GM23338 (cell line): ENCODE results near the gene HES3. TPM values are rescaled to one million over a fixed set of nuclear protein-coding genes. Genes with fewer than 3 reads are reported as not detected.

Source experiments
- ATAC-seq: fragments of 200-7000 bp; cut with Tn5 transposase; 3 replicates; pipeline ENCODE4 v1.9.1; 2020
- DNase-seq: peaks from one replicate; pipeline ENCODE4 v3.0.0-alpha.2; 2015; ENCODE audit warnings: low spot score
- H2AFZ ChIP-seq: fragments of 200-600 bp; sonication (generic); 2 replicates; pipeline ENCODE4 v1.8.0; 2016; ENCODE audit warnings: antibody characterized with exemption, mild to moderate bottlenecking, moderate library complexity
- H3F3A ChIP-seq: fragments of 200-600 bp; sonication (generic); replicated peaks from 2 replicates; pipeline ENCODE4 v1.8.0; 2017; ENCODE audit warnings: antibody characterized with exemption, mixed run types, low read depth
- H3K27ac ChIP-seq: fragments of 200-600 bp; sonication (generic); 2 replicates; pipeline ENCODE4 v1.6.1; 2016; ENCODE audit warnings: low read depth
- H3K27me3 ChIP-seq: fragments of 200-600 bp; sonication (generic); 2 replicates; pipeline ENCODE4 v1.8.0; 2016; ENCODE audit warnings: mild to moderate bottlenecking, mixed run types, moderate library complexity; ENCODE audit not compliant: insufficient read depth
- H3K36me3 ChIP-seq: fragments of 200-600 bp; sonication (generic); 2 replicates; pipeline ENCODE4 v1.8.0; 2016; ENCODE audit warnings: mild to moderate bottlenecking; ENCODE audit not compliant: insufficient read depth
- H3K4me1 ChIP-seq: fragments of 200-600 bp; sonication (generic); 2 replicates; pipeline ENCODE4 v1.8.0; 2016; ENCODE audit warnings: mild to moderate bottlenecking, moderate library complexity; ENCODE audit not compliant: insufficient read depth
- H3K4me2 ChIP-seq: fragments of 200-600 bp; sonication (generic); 2 replicates; pipeline ENCODE4 v1.7.1; 2017; ENCODE audit warnings: mixed run types
- H3K4me3 ChIP-seq: fragments of 200-600 bp; sonication (generic); 2 replicates; pipeline ENCODE4 v1.6.1; 2016; ENCODE audit warnings: mixed run types
- H3K79me2 ChIP-seq: fragments of 200-600 bp; sonication (generic); replicated peaks from 2 replicates; pipeline ENCODE4 v1.8.0; 2017; ENCODE audit warnings: mild to moderate bottlenecking; ENCODE audit not compliant: insufficient read depth
- H3K9me2 ChIP-seq: fragments of 200-600 bp; sonication (generic); 2 replicates; pipeline ENCODE4 v1.8.0; 2017; ENCODE audit not compliant: insufficient read depth
- H4K20me1 ChIP-seq: fragments of 200-600 bp; sonication (generic); replicated peaks from 2 replicates; pipeline ENCODE4 v1.8.0; 2017; ENCODE audit warnings: mild to moderate bottlenecking; ENCODE audit not compliant: insufficient read depth
- H3K27ac Mint-ChIP-seq: 2 replicates; pipeline ENCODE4 v1.8.0; 2020; ENCODE audit warnings: inconsistent platforms, mild to moderate bottlenecking, moderate library complexity, mixed read lengths
- H3K27me3 Mint-ChIP-seq: 3 replicates; pipeline ENCODE4 v1.8.0; 2022; ENCODE audit warnings: low read depth, mild to moderate bottlenecking, moderate library complexity, mixed read lengths, inconsistent platforms; ENCODE audit not compliant: insufficient read depth, poor library complexity
- H3K36me3 Mint-ChIP-seq: 3 replicates; pipeline ENCODE4 v1.8.0; 2021; ENCODE audit warnings: low read depth, mild to moderate bottlenecking, inconsistent platforms, moderate library complexity, mixed read lengths
- H3K4me1 Mint-ChIP-seq: 3 replicates; pipeline ENCODE4 v1.8.0; 2020; ENCODE audit warnings: mild to moderate bottlenecking, inconsistent platforms, mixed read lengths
- H3K4me3 Mint-ChIP-seq: 3 replicates; pipeline ENCODE4 v1.8.0; 2021; ENCODE audit warnings: moderate library complexity, mild to moderate bottlenecking, inconsistent platforms, mixed read lengths
- H3K9me3 Mint-ChIP-seq: 3 replicates; pipeline ENCODE4 v1.8.0; 2020; ENCODE audit warnings: moderate library complexity, mild to moderate bottlenecking, inconsistent platforms, mixed read lengths
- CREB1 ChIP-seq: fragments of 250-450 bp; sonication (Bioruptor Pico); IDR thresholded peaks from 2 replicates; pipeline ENCODE4 v1.5.0; 2020; ENCODE audit warnings: low read depth, mild to moderate bottlenecking, moderate library complexity
- EZH2 ChIP-seq: fragments of 200-600 bp; sonication (generic); IDR thresholded peaks from one replicate; pipeline ENCODE4 v1.8.0; 2017; ENCODE audit warnings: antibody characterized with exemption, mild to moderate bottlenecking, low read depth; ENCODE audit not compliant: unreplicated experiment
- EZH2phosphoT487 ChIP-seq: fragments of 200-600 bp; sonication (generic); IDR thresholded peaks from one replicate; pipeline ENCODE4 v1.8.1; 2018; ENCODE audit warnings: antibody characterized with exemption; ENCODE audit not compliant: unreplicated experiment
- JUNB ChIP-seq: IDR thresholded peaks from one replicate; pipeline ENCODE4 v1.6.1; 2016; ENCODE audit warnings: antibody characterized with exemption; ENCODE audit not compliant: unreplicated experiment
- NANOG ChIP-seq: IDR thresholded peaks from 2 replicates; pipeline ENCODE4 v1.6.1; 2016; ENCODE audit warnings: antibody characterized with exemption, borderline replicate concordance
- POLR2AphosphoS5 ChIP-seq: IDR thresholded peaks from 2 replicates; pipeline ENCODE4 v1.6.1; 2016; ENCODE audit warnings: antibody characterized with exemption, low read depth
- STAT1 ChIP-seq: IDR thresholded peaks from one replicate; pipeline ENCODE4 v1.6.1; 2016; ENCODE audit warnings: antibody characterized with exemption; ENCODE audit not compliant: unreplicated experiment
- ZNF114 ChIP-seq: fragments of 250-450 bp; sonication (Bioruptor Pico); IDR thresholded peaks from 2 replicates; pipeline ENCODE4 v1.5.0; 2020; ENCODE audit warnings: mild to moderate bottlenecking, moderate library complexity
- ZNF331 ChIP-seq: fragments of 250-450 bp; sonication (Bioruptor Pico); IDR thresholded peaks from 2 replicates; pipeline ENCODE4 v1.5.0; 2020; ENCODE audit warnings: low read depth, mild to moderate bottlenecking, moderate library complexity
- polyA plus RNA-seq: library from polyadenylated mRNA; unstranded; fragments of >200 nt; fragmentation: Nextera tagmentation; extraction: Ambion mirVana; gene quantifications from 2 replicates; pipeline ENCODE4 v1.2.1, GENCODE V29; 2016
- total RNA-seq: library from RNA; depleted of rRNA; stranded (reverse); fragments of >200 nt; shearing (Covaris generic); gene quantifications from 2 replicates; pipeline ENCODE4 v1.2.3, GENCODE V29; 2014
- TF ChIP-seq, protein P1 (sequence below): fragments of 250-450 bp; sonication (Bioruptor Pico); IDR thresholded peaks from 2 replicates; pipeline ENCODE4 v1.5.0; 2020; ENCODE audit warnings: mild to moderate bottlenecking, moderate library complexity
- TF ChIP-seq, protein P2 (sequence below): IDR thresholded peaks from one replicate; pipeline ENCODE4 v1.6.1; 2018; ENCODE audit warnings: antibody characterized with exemption; ENCODE audit not compliant: unreplicated experiment
- TF ChIP-seq, protein P3 (sequence below), 2 experiments: fragments of 200-600 bp in 1 of 2; sonication (generic) in 1 of 2; conservative IDR thresholded peaks; 2 replicates each; pipeline versions ENCODE4 v1.5.1 to v1.6.1; 2016 to 2017; ENCODE audit warnings: antibody characterized with exemption in 2 of 2, low read depth in 2 of 2, mild to moderate bottlenecking in 2 of 2, moderate library complexity in 1 of 2
- TF ChIP-seq, protein P4 (sequence below): IDR thresholded peaks from 2 replicates; pipeline ENCODE4 v1.6.1; 2016; ENCODE audit warnings: antibody characterized with exemption

The HES3 gene
- total and polyA plus RNA-seq, 2 experiments from 2014 or later = 7.1 to 50.4 TPM

DNA sequence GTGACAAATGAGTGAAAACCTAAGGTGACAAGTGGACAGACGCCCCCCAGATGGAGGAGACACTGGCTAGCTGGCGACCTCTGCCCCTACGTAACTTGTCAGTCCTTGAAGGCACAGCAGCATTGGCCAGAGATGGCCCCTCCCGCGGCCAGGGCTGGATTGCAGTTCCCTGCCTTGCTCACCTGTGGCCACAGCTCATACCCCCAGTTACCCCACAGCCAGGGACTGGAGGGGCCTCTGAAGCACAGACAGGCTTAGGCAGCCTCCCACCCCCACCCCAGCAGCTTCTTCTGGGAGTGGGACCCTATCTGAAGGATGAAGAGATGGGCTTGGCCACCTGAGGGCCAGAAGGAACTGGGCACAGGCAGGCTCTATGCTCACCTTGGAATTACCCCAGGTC is 3.7 kb downstream of the HES3 start:
- Histone ChIP-seq H3K36me3 (no peaks in the 10 kb centered on the region), H3K4me3 (no peak overlapping the region), H3K27ac (no peak overlapping the region), H3K4me2 (no peak overlapping the region), H3K79me2 (no peaks in the 10 kb centered on the region), H2AFZ (no peak overlapping the region), H3K9me2 (no peaks in the 10 kb centered on the region), H3K27me3 (peaks cover 71% of the 10 kb centered on the region), H4K20me1 (peaks cover 6% of the 10 kb centered on the region; the same call in 1 of the 2 replicates), H3K4me1 (peaks cover 20% of the 10 kb centered on the region), H3F3A (peaks cover 6% of the 10 kb centered on the region; the same call in 1 of the 2 replicates)
- Mint-ChIP-seq H3K4me3 (peak overlapping the region; percentile 82; the same call in 1 of the 3 replicates), H3K4me1 (peaks cover 19% of the 10 kb centered on the region; the same call in 2 of the 3 replicates), H3K9me3 (no peaks in the 10 kb centered on the region), H3K27me3 (peaks cover 53% of the 10 kb centered on the region), H3K27ac (no peak overlapping the region), H3K36me3 (no peaks in the 10 kb centered on the region)
- TF ChIP-seq ZNF114 (CRISPR knock-in tag) = no peak
- TF ChIP-seq CREB1 (CRISPR knock-in tag) = no peak
- TF ChIP-seq JUNB = no peak
- TF ChIP-seq EZH2phosphoT487 = no peak
- no peak for TF ChIP-seq EZH2
- no peak for TF ChIP-seq STAT1
- TF ChIP-seq NANOG = no peak
- TF ChIP-seq, protein P1, sequence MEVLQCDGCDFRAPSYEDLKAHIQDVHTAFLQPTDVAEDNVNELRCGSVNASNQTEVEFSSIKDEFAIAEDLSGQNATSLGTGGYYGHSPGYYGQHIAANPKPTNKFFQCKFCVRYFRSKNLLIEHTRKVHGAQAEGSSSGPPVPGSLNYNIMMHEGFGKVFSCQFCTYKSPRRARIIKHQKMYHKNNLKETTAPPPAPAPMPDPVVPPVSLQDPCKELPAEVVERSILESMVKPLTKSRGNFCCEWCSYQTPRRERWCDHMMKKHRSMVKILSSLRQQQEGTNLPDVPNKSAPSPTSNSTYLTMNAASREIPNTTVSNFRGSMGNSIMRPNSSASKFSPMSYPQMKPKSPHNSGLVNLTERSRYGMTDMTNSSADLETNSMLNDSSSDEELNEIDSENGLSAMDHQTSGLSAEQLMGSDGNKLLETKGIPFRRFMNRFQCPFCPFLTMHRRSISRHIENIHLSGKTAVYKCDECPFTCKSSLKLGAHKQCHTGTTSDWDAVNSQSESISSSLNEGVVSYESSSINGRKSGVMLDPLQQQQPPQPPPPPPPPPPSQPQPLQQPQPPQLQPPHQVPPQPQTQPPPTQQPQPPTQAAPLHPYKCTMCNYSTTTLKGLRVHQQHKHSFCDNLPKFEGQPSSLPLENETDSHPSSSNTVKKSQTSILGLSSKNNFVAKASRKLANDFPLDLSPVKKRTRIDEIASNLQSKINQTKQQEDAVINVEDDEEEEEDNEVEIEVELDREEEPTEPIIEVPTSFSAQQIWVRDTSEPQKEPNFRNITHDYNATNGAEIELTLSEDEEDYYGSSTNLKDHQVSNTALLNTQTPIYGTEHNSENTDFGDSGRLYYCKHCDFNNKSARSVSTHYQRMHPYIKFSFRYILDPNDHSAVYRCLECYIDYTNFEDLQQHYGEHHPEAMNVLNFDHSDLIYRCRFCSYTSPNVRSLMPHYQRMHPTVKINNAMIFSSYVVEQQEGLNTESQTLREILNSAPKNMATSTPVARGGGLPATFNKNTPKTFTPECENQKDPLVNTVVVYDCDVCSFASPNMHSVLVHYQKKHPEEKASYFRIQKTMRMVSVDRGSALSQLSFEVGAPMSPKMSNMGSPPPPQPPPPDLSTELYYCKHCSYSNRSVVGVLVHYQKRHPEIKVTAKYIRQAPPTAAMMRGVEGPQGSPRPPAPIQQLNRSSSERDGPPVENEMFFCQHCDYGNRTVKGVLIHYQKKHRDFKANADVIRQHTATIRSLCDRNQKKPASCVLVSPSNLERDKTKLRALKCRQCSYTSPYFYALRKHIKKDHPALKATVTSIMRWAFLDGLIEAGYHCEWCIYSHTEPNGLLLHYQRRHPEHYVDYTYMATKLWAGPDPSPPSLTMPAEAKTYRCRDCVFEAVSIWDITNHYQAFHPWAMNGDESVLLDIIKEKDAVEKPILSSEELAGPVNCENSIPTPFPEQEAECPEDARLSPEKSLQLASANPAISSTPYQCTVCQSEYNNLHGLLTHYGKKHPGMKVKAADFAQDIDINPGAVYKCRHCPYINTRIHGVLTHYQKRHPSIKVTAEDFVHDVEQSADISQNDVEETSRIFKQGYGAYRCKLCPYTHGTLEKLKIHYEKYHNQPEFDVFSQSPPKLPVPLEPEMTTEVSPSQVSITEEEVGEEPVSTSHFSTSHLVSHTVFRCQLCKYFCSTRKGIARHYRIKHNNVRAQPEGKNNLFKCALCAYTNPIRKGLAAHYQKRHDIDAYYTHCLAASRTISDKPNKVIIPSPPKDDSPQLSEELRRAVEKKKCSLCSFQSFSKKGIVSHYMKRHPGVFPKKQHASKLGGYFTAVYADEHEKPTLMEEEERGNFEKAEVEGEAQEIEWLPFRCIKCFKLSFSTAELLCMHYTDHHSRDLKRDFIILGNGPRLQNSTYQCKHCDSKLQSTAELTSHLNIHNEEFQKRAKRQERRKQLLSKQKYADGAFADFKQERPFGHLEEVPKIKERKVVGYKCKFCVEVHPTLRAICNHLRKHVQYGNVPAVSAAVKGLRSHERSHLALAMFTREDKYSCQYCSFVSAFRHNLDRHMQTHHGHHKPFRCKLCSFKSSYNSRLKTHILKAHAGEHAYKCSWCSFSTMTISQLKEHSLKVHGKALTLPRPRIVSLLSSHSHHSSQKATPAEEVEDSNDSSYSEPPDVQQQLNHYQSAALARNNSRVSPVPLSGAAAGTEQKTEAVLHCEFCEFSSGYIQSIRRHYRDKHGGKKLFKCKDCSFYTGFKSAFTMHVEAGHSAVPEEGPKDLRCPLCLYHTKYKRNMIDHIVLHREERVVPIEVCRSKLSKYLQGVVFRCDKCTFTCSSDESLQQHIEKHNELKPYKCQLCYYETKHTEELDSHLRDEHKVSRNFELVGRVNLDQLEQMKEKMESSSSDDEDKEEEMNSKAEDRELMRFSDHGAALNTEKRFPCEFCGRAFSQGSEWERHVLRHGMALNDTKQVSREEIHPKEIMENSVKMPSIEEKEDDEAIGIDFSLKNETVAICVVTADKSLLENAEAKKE (CRISPR knock-in tag) = no peak
- TF ChIP-seq, protein P2, sequence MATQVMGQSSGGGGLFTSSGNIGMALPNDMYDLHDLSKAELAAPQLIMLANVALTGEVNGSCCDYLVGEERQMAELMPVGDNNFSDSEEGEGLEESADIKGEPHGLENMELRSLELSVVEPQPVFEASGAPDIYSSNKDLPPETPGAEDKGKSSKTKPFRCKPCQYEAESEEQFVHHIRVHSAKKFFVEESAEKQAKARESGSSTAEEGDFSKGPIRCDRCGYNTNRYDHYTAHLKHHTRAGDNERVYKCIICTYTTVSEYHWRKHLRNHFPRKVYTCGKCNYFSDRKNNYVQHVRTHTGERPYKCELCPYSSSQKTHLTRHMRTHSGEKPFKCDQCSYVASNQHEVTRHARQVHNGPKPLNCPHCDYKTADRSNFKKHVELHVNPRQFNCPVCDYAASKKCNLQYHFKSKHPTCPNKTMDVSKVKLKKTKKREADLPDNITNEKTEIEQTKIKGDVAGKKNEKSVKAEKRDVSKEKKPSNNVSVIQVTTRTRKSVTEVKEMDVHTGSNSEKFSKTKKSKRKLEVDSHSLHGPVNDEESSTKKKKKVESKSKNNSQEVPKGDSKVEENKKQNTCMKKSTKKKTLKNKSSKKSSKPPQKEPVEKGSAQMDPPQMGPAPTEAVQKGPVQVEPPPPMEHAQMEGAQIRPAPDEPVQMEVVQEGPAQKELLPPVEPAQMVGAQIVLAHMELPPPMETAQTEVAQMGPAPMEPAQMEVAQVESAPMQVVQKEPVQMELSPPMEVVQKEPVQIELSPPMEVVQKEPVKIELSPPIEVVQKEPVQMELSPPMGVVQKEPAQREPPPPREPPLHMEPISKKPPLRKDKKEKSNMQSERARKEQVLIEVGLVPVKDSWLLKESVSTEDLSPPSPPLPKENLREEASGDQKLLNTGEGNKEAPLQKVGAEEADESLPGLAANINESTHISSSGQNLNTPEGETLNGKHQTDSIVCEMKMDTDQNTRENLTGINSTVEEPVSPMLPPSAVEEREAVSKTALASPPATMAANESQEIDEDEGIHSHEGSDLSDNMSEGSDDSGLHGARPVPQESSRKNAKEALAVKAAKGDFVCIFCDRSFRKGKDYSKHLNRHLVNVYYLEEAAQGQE = no peak
- no peak for TF ChIP-seq ZNF331 (CRISPR knock-in tag)
- TF ChIP-seq, protein P3, sequence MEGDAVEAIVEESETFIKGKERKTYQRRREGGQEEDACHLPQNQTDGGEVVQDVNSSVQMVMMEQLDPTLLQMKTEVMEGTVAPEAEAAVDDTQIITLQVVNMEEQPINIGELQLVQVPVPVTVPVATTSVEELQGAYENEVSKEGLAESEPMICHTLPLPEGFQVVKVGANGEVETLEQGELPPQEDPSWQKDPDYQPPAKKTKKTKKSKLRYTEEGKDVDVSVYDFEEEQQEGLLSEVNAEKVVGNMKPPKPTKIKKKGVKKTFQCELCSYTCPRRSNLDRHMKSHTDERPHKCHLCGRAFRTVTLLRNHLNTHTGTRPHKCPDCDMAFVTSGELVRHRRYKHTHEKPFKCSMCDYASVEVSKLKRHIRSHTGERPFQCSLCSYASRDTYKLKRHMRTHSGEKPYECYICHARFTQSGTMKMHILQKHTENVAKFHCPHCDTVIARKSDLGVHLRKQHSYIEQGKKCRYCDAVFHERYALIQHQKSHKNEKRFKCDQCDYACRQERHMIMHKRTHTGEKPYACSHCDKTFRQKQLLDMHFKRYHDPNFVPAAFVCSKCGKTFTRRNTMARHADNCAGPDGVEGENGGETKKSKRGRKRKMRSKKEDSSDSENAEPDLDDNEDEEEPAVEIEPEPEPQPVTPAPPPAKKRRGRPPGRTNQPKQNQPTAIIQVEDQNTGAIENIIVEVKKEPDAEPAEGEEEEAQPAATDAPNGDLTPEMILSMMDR (conservative IDR thresholded peaks at IDR 0.05; ENCODE audit: low read depth in 2 of 2) = no peak
- TF ChIP-seq, protein P4, sequence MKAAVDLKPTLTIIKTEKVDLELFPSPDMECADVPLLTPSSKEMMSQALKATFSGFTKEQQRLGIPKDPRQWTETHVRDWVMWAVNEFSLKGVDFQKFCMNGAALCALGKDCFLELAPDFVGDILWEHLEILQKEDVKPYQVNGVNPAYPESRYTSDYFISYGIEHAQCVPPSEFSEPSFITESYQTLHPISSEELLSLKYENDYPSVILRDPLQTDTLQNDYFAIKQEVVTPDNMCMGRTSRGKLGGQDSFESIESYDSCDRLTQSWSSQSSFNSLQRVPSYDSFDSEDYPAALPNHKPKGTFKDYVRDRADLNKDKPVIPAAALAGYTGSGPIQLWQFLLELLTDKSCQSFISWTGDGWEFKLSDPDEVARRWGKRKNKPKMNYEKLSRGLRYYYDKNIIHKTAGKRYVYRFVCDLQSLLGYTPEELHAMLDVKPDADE = no peak
- no peak for TF ChIP-seq POLR2AphosphoS5
- ATAC-seq (no peak), DNase-seq (no peak)
